CD4-positive, alpha-beta T cell (primary cell): ENCODE data around the gene CHRNA9. TPM values are rescaled to one million over a fixed set of nuclear protein-coding genes. Genes with fewer than 3 reads are reported as not detected.

Source experiments
- ATAC-seq: fragments of 200-7000 bp; cut with Tn5 transposase; one replicate; pipeline ENCODE4 v1.10.0; 2022; ENCODE audit warnings: mild to moderate bottlenecking; ENCODE audit not compliant: poor library complexity
- CTCF ChIA-PET: fragments of 350-600 bp; sonication (Branson Sonifier 250); formaldehyde crosslinking; loops from one replicate; lab custom pipeline; 2021; ENCODE audit warnings: antibody characterized with exemption, inconsistent platforms; lab: Charles Lee
- POLR2A ChIA-PET: fragments of 350-600 bp; sonication (Branson Sonifier 250); formaldehyde crosslinking; loops from one replicate; lab custom pipeline; 2021; ENCODE audit warnings: antibody characterized with exemption, inconsistent platforms; lab: Charles Lee
- DNase-seq, 14 experiments: peaks; one replicate each; pipeline ENCODE4 v3.0.0-alpha.2; 2013 to 2020; ENCODE audit warnings: mixed read lengths in 2 of 14
- H3K27ac ChIP-seq, 2 donors: one replicate each; pipeline versions ENCODE4 v1.5.1 to v1.7.0; 2013; ENCODE audit warnings: low read length in 2 of 2, low read depth in 1 of 2, mild to moderate bottlenecking in 1 of 2
- H3K27me3 ChIP-seq, 2 experiments: 1 replicate in 1 of 2; 2 replicates in 1 of 2; pipeline versions ENCODE4 v1.6.1 to v1.7.0; 2013; ENCODE audit warnings: low read length in 2 of 2, control low read depth in 1 of 2, mild to moderate bottlenecking in 1 of 2, moderate library complexity in 1 of 2; ENCODE audit not compliant: insufficient read depth in 2 of 2, control insufficient read depth in 1 of 2
- H3K36me3 ChIP-seq: one replicate; pipeline ENCODE4 v1.6.1; 2013; ENCODE audit warnings: low read length, control low read depth; ENCODE audit not compliant: insufficient read depth
- H3K4me1 ChIP-seq: one replicate; pipeline ENCODE4 v1.6.1; 2013; ENCODE audit warnings: low read length, control low read depth; ENCODE audit not compliant: insufficient read depth
- H3K4me3 ChIP-seq: one replicate; pipeline ENCODE4 v1.5.1; 2013; ENCODE audit warnings: mild to moderate bottlenecking, low read length, moderate library complexity
- H3K9me3 ChIP-seq, 2 experiments: 1 replicate in 1 of 2; 2 replicates in 1 of 2; pipeline versions ENCODE4 v1.6.1 to v1.7.0; 2013; ENCODE audit warnings: low read length in 2 of 2, mild to moderate bottlenecking in 2 of 2, control low read depth in 1 of 2, moderate library complexity in 1 of 2; ENCODE audit not compliant: control insufficient read depth in 1 of 2, insufficient read depth in 1 of 2
- H3K27ac Mint-ChIP-seq: one replicate; pipeline ENCODE4 v1.8.0; 2020; ENCODE audit warnings: mixed read lengths
- H3K27me3 Mint-ChIP-seq: one replicate; pipeline ENCODE4 v1.8.0; 2021; ENCODE audit warnings: mixed read lengths
- H3K36me3 Mint-ChIP-seq: one replicate; pipeline ENCODE4 v1.8.0; 2021; ENCODE audit warnings: low read depth, mixed read lengths
- H3K4me1 Mint-ChIP-seq: one replicate; pipeline ENCODE4 v1.8.0; 2021; ENCODE audit warnings: low read depth, mixed read lengths
- H3K4me3 Mint-ChIP-seq: one replicate; pipeline ENCODE4 v1.8.0; 2020; ENCODE audit warnings: mild to moderate bottlenecking, mixed read lengths
- H3K9me3 Mint-ChIP-seq: one replicate; pipeline ENCODE4 v1.8.0; 2020; ENCODE audit warnings: mixed read lengths
- intact Hi-C, 2 experiments: fragments of 100-400 bp; cut with DNase I in 1 of 2; cut with micrococcal nuclease in 1 of 2; formaldehyde crosslinking; loops; one replicate each; pipeline versions ENCODE4 v1.15.1 to v1.9.0; 2023 to 2025; cut with DNase I, micrococcal nuclease
- total RNA-seq, 174 experiments: library from RNA in 2 of 174; stranded (reverse) in 2 of 174; gene quantifications; one replicate each; pipeline ENCODE4 v1.2.3 and lab custom pipeline; 2021 to 2026
- TF ChIP-seq, protein P1 (sequence below): fragments of 200-600 bp; IDR thresholded peaks from one replicate; pipeline ENCODE4 v1.8.0; 2022; ENCODE audit warnings: antibody characterized with exemption, mild to moderate bottlenecking

Gene CHRNA9
- total RNA-seq, 2 experiments from 2014 or later: not detected

GRCh38 chr4:40369437-40370274 is 34.5 kb downstream of the CHRNA9 start:
- Mint-ChIP-seq H3K27me3 (no peaks in the 10 kb centered on the region), H3K4me1 (no peaks in the 10 kb centered on the region), H3K27ac (no peak overlapping the region), H3K4me3 (no peak overlapping the region), H3K9me3 (no peaks in the 10 kb centered on the region), H3K36me3 (no peaks in the 10 kb centered on the region)
- Histone ChIP-seq H3K9me3 (no peaks in the 10 kb centered on the region), H3K27ac (no peak overlapping the region), H3K4me1 (no peaks in the 10 kb centered on the region), H3K27me3 (no peaks in the 10 kb centered on the region), H3K4me3 (no peak overlapping the region), H3K36me3 (no peaks in the 10 kb centered on the region)
- intact Hi-C loops: no loop called here
- DNase-seq (no peak), ATAC-seq (no peak)
- ChIA-PET CTCF (no interaction called here), POLR2A (no interaction called here)
- TF ChIP-seq, protein P1, sequence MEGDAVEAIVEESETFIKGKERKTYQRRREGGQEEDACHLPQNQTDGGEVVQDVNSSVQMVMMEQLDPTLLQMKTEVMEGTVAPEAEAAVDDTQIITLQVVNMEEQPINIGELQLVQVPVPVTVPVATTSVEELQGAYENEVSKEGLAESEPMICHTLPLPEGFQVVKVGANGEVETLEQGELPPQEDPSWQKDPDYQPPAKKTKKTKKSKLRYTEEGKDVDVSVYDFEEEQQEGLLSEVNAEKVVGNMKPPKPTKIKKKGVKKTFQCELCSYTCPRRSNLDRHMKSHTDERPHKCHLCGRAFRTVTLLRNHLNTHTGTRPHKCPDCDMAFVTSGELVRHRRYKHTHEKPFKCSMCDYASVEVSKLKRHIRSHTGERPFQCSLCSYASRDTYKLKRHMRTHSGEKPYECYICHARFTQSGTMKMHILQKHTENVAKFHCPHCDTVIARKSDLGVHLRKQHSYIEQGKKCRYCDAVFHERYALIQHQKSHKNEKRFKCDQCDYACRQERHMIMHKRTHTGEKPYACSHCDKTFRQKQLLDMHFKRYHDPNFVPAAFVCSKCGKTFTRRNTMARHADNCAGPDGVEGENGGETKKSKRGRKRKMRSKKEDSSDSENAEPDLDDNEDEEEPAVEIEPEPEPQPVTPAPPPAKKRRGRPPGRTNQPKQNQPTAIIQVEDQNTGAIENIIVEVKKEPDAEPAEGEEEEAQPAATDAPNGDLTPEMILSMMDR: no peak

DNA sequence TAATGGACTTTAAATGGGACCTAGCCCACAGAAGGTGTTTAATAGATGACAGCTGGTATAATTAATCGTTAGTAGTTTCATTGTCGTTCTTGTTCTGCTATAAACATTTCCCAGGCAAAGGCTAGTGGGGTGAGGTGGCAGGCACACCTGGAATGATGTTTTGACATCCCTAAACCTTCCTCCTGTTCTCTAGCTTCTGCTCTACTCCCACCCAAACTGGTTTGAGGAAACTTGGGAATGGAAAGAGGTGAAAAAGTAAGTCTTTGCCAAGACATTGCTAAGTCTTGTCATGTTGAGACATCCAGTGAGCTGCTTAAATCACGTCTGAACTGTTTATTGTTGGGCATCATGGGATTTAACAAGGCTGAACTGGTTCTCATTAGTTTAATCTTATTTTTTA is 37.5 kb downstream of the CHRNA9 start:
- CTCF ChIA-PET: no interaction called here

DNA sequence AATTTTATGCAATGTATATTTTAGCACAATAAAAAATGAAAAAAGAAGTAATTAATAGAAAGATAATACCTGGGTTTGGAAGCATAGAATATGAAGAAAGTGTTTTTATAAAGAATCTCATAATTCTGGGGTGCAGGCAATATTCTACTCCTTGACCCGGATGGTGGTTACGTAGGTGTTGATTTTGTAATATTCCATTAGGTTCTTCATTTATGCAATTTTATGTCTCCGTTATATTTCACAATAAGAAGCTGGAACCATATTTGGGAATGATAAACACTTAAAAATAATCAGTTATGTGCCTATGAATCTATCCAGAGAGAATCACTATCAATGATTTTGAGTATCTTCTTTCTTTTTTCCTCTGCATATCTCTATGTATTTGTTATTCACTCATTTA is 38.5 kb downstream of the CHRNA9 start:
- TF ChIP-seq, protein P1: no peak
- Mint-ChIP-seq H3K4me1 (no peaks in the 10 kb centered on the region), H3K27ac (no peak overlapping the region), H3K4me3 (no peak overlapping the region), H3K36me3 (no peaks in the 10 kb centered on the region), H3K27me3 (no peaks in the 10 kb centered on the region), H3K9me3 (no peaks in the 10 kb centered on the region)
- intact Hi-C loops: no loop called here
- ChIA-PET POLR2A (no interaction called here), CTCF (no interaction called here)
- Histone ChIP-seq H3K27me3 (no peaks in the 10 kb centered on the region), H3K4me3 (no peak overlapping the region), H3K9me3 (no peaks in the 10 kb centered on the region), H3K27ac (no peak overlapping the region), H3K36me3 (no peaks in the 10 kb centered on the region), H3K4me1 (no peaks in the 10 kb centered on the region)
- no peak for ATAC-seq
- no peak for DNase-seq

More for the DNA sequence above, 37.5 kb downstream of the CHRNA9 start:
- no peak overlapping the region for H3K27ac ChIP-seq
- Mint-ChIP-seq H3K4me1 (no peaks in the 10 kb centered on the region), H3K36me3 (no peaks in the 10 kb centered on the region), H3K27ac (no peak overlapping the region), H3K4me3 (no peak overlapping the region), H3K27me3 (no peaks in the 10 kb centered on the region), H3K9me3 (no peaks in the 10 kb centered on the region)
- no peaks in the 10 kb centered on the region for H3K9me3 ChIP-seq
- H3K4me1 ChIP-seq: no peaks in the 10 kb centered on the region
- H3K4me3 ChIP-seq: no peak overlapping the region
- ATAC-seq: no peak
- no peaks in the 10 kb centered on the region for H3K36me3 ChIP-seq
- TF ChIP-seq, protein P1: no peak
- no peaks in the 10 kb centered on the region for H3K27me3 ChIP-seq
- no peak for DNase-seq
- POLR2A ChIA-PET: interaction anchor here (0.6 kb wide), 1 partner anchor 1170 kb away, joined by 3 read pairs; no protein-coding TSS in a partner anchor
- intact Hi-C loops: no loop called here
